HG02938 (cell line): Measurements from ENCODE around the gene MRPL10.

Experiments used
- ATAC-seq: cut with Tn5 transposase; IDR thresholded peaks from one replicate; pipeline ENCODE4 v1.9.1; 2021; ENCODE audit warnings: mild to moderate bottlenecking, moderate library complexity; ENCODE audit not compliant: unreplicated experiment

MRPL10 gene

DNA sequence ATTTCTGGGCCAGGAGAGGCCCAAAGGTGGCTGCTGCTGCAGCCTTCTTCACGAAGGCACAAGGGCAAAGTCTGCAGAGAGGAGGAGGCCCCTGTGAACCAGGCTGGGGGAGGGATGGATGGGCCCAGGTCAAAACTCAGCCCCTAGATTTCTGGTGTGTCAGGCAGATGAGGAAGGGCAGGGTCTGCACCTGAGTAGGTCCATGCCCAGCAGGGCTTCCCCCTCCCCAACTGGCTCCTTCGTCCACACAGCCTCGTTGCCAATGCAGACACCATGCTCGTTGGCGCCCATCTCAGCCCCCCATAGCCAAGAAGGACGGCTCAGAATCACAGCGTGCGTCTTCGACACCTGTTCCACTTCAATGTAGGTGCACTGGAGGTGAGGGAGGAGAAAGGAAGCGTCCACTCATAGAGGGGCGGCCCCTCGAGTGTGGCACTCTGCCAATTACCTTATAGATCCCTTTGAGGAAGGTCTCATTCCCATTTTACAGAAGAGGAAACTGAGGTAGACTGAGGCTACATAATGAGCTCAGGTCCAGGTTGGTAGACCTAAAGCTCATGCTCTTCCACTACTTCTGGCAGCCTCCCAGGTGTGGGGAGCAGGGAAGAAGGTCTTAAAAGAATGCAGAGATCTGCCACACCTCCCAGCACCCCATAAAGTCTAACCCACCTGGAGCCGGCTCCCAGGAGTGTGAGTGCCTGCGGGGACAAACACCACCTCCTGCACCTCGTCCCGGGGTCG lies 8.8 kb upstream of the MRPL10 start:
- no peak for ATAC-seq

DNA sequence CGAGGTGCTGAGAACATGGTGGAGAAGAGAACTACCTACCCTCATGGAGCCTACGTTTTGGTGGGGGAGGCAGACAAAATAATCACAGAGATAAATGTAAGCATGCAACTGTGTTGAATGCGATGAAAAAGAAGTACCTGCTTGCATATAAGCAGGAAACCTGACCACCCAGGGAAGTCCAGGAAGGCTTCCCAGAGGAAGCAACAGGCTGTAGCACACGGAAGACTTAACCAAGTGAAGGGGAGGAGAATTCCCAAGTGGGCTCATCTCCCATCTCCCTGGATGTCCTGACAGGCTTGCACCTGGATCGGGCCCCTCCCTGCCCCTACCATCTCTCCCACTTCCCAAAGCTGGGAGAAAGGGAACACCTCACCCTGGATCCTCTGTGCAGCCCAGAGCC lies 7.7 kb upstream of the MRPL10 start:
- no peak for ATAC-seq

DNA sequence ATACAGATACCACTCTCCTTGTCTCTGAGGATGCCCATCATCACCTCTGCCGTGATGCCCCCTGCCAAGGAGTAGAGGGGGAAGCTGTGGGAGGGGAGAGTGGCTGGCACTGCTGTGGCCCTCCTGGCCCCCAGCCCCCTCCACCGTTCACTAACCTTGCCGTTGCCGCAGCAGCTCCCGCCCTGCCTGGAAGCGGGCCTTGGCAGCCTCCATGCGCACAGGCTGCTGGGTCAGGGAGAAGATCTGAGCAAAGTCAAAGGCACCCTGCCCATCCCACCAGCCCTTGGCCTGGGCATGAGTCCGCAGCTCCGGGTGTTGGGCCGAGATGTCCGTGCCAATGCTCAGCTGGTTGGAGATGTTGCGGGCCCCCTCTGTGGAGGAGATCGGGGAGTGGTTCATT lies 7.3 kb upstream of the MRPL10 start:
- no peak for ATAC-seq

DNA sequence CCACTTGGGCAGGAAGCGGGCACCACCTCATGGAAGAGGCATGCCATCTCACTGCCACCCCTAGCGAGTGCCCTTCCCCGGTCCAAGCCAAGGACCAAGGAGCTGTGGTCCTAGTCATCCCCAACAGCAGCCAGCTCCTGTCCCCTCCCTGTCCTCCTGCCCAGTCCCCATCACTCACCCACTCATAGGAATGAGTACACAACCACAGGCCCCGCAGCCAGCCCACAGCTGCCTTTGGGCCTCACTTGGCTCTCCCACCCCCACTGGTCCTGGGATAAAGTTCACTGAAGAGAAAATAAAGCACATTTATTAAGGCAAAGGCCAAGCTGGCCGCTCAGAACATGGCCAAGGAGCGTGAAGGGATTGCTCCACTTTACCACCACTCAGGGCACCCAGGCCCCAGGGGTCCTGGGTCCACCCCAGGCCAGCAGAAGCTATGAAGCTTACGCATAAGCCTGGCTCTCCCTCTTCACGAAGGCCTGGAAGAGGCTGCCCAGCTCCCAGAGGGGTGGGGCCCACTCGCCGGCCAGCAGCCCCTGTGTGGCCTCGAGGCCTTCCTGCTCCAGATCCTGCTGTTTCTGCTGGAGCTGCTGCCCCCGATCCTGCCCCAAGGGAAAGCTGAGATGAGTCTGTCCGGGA lies 6.2 kb upstream of the MRPL10 start:
- no peak for ATAC-seq

DNA sequence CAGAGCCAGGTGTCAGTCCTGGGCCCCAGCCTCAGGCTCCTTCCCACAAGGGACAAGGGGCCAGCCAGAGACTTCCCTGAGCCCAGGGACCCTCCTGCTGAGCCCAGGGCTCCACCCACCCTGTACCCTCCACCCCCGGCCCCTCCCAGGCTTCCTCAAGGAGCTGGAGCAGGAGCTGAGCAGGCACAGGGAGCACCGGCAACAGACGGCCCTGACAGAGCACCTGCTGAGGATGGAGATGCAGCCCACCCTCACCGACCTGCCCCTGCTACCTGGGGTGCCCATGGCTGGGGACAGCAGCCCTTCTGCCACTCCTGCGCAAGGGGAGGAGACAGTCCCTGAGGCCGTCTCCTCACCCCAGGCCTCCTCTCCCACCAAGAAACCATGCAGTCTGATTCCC lies 5.3 kb upstream of the MRPL10 start:
- no peak for ATAC-seq

DNA sequence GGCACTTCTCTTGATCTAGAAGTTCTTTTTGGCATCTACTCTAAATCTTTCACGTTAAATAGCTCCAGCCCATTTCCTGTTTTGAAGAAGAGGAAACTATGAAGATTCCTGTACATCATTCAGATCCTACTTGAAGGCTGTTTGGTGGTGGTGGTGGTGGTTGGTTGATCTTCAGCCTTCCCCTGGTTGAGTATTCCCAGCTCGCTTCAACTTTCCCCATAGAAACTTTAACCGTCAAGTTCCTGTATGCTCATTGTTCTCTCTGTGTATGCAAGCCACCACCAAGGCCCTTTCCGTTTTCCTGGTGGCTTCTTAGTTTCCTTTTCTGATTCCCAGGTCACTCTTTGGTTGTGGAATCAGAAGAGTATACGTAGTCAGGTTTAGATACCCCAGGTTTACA lies 3.4 kb upstream of the MRPL10 start:
- ATAC-seq = no peak

DNA sequence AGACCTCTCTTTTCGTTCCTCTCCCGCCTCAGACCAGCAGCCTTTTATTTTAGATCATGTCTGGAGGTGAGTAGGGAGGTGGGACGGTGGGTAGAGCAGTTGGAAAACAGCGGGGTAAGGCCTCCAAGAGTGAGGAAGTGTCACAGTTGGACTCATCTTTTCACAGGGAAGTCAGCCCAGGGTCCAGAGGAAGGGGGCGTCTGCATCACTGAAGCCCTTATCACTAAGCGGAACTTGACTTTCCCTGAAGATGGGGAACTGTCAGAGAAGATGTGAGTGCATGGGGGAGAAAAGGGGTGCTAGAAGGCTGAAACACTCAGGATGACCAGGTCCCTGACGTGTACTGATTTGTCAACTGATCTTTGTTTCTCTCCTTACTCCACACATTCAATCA lies 590 bp upstream of the MRPL10 start:
- no peak for ATAC-seq

DNA sequence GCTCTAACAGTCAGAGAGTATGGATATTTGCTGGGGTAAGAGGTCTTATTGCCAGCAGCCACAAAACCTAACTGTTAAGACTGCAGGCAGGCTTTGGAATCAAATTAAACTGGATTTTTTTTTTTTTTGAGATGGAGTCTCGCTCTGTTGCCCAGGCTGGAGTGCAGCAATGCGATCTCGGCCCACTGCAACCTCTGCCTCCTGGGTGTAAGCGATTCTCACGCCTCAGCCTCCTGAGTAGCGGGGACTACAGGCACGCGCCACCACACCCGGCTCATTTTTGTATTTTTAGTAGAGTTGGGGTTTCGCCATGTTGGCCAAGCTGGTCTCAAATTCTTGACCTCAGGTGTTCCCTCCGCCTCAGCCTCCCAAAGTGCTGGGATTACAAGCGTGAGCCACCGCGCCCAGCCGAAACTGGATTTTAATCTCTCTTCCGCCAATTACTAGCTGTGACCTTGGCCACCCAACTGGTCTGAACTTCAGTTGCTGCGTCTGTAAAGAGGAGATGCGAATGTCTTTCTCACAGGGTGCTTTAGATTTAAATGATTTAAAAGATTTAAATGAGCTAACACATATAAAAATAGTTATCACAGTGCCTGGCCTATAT lies 842 bp downstream of the MRPL10 start:
- ATAC-seq = no peak

GRCh38 chr17:47829870-47830269 lies 1.5 kb downstream of the MRPL10 start:
- no peak for ATAC-seq

- no peak for ATAC-seq
These were observed 7.8 kb downstream of the MRPL10 start for GRCh38 chr17:47823519-47823918.

DNA sequence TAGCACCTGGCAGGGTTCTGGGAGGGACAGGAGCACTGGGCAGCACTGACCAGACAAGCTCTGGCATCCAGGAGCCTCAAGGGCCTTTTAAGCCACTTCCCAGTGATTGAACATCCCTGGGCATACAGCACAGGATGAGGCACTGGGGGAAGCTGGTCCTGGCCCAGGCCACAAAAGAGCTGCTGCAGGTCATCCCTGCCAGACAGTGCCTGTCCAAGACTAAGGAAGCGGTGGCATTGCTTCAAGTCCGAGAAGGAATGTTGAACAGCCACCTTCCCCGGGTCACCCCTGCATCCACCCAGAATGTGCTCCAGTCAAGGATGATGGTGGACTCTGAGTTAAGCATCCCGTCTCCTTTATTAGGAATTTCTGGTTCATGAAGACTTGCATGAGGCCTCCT lies 8.6 kb downstream of the MRPL10 start:
- no peak for ATAC-seq

DNA sequence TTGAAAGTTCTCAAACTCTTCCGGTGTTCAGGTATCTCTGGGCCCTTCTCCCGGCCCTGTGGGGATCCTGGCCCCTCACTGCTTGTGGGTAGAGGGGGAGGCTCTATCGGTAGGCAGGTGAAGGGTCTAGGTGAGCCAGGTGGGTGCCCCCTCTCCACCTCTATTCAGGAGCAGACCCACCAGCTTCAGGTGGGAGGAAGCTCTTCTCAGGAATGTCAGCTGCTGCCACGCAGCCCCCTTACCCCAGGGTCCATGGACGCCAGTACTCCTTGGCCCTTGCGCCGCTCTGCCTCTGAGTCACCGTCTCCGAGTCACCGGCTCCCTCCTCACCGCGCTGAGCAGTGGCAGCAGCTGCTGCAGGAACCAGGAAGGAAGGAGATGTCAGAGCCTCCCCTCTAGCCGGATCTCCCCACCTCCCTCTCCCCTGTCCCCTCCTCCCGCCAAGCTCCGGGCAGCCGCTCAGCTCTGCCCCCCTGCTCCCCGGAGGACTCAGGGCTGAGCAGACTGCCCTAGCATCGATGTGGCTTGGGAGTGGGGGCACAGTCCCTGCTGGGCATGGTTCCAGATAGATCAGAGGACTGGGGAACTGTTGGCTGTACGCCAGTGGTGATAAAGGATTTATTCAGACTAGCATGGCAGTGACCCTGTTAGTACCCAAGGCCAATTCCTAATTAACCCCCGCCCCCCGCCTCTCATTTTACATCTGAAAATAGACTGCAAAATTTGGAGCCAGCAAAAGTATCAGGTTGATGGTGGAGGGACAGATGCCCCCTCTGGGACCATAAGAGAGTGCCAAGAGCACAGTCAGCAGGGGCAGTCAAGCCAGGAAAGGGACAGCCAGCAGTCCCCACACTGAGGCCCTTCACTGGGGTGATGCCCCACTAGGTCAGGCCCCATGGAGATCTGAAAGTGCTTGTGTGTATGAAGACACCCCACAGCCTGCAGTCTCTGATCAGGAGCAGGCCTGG lies 9.6 kb downstream of the MRPL10 start, which contains the start of gene OSBPL7:
OSBPL7 (minus strand) TSS at position 371 of the 968 bp plus-strand sequence. CDS start 1,516 bp downstream, outside the sequence.
- no peak for ATAC-seq

GRCh38 chr17:47821031-47821423 lies 10.3 kb downstream of the MRPL10 start:
- no peak for ATAC-seq

GRCh38 chr17:47820033-47820789 lies 11.1 kb downstream of the MRPL10 start:
- no peak for ATAC-seq

GRCh38 chr17:47819475-47819874 lies 11.9 kb downstream of the MRPL10 start:
- ATAC-seq = no peak

GRCh38 chr17:47818002-47818695 lies 13.2 kb downstream of the MRPL10 start:
- no peak for ATAC-seq

GRCh38 chr17:47816947-47817346 lies 14.4 kb downstream of the MRPL10 start:
- no peak for ATAC-seq

DNA sequence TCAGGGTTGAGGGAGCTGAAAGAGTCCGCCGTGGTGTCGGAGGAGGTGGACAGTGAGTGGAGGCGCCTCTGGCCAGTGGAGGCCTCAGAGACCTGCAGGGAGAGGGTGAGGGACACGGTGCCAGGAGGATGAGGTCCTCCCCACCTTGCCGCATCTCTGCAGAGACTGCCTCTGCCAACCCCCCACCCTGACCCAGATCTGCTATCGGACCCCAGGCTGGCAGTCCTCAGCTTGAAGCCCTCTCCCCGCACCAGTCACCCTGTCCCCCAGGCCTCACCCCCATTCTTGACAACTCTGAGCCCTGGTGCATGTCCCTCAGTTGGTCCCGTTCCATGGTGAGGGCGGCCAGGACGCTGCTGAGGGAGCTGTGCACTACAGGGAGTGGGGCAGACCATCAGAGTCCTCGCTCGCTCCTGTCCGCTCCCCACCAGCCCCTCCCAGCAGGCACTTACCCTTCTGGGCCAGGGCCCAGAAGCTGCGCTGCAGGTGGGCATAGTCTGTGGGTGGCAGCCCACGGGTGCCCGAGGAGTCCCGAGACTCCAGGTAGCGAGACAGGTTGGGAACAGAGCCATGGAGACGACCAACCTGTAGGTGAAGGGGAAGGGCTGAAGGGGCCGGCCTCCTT lies 15.1 kb downstream of the MRPL10 start:
- ATAC-seq = no peak
